ENCODE data around the gene ANGPTL2.

The ANGPTL2 gene

DNA sequence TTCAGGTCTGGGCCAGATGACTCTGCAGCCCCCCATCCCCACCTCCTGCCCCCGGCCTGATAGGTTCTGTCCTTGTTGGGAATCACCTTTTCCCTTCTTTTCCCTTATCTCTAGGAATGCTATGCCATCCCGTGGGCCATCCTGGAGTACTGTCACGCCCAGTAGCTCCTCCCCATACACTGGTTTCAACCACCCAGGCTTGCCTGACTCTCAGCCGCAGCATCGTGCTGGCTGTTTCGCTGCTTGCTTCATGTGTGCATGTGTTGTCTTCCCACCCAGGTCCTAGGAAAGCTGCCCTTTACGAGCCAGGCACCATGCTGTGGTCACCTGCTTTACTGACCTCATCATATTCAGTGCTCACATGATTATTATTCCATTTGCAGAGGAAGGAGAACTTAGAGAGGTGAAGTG lies 71.8 kb downstream of the ANGPTL2 start:
- no peak for DNase-seq (ENCODE audit: low read depth in 2 of 2)

DNA sequence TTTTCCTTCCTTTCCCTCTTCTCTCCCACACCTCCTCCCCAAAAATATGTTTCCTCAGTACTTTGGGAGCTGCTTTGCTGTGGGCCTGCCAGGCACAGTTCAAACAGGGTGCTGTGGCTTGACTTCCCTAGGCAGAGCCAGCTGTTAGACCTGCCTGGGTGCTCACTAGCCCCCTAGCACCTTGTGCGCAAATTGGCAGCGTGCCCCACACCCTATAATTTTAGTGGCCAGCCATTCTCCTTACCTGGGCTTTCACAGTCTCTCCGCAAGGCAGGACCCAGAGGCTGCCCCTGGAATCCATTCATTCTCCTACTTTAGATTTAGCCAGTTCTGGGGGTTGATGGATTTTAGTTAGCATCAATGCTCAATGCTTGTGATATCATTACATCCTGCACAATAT lies 72.3 kb downstream of the ANGPTL2 start:
- no peak for DNase-seq (ENCODE audit: low read depth in 2 of 2)

DNA sequence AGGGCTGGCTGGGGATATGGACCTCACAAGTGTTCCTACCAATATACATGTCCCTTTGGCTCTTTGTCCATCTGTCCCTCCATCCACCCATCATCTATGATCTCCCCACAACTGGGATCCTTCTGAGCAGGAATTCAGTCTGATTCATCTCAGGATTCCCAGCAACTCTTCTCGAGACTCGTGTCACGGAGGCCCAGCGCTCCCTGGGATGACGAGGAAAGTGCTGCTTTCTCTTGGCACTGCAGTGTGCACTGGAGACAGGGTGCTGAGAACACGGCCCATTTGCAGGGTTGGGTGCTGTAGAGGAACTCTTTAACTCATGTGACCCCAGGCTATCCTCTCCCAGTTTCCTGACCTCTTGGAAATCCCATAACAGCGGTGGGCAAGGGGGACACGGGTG lies 72.9 kb downstream of the ANGPTL2 start:
- DNase-seq (ENCODE audit: low read depth in 2 of 2), result no peak

- no peak for DNase-seq (ENCODE audit: low read depth in 2 of 2)
These were observed 73.4 kb downstream of the ANGPTL2 start for GRCh38 chr9:127049044-127049443.

GRCh38 chr9:127047971-127048370 lies 74.5 kb downstream of the ANGPTL2 start:
- DNase-seq (ENCODE audit: low read depth in 2 of 2), result no peak

DNA sequence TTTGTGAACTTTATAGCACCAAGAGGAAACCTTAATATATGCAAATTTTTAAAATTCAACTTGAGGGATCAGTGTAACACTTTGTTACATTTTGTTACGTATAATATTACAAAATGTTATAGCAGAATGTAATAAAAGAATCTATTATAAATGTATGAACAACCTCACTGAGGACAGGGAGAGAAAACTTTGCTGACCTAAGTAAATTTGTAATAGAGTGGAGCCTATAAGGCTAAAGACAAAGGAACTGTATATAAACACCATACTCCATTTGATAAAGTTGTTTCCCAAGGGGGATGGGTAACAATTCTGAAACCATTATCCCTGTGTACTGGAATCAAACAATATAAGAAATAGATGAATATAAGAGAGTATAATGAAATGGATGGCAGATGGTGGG lies 77.3 kb downstream of the ANGPTL2 start:
- DNase-seq (ENCODE audit: low read depth in 2 of 2), result no peak

DNA sequence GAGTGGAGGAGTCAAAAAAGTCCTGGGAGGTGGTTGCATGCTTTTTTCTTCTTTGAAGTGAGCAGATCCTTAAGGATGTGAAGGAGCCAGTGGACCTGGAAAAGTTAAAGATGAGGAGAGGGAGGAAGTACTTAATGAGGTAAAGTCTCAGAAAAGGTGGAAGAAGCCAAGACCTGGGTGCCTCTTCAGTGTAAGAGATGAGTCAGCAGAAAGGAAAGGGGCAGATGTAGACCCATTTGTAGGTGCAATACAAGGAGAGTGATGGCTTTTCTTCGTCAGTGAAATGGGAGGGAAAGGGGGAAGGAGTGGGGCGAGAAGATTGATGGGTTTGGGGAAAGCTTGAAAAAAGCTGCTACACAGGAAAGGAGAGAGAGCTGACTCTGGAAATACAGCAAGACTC lies 82.9 kb downstream of the ANGPTL2 start:
- no peak for DNase-seq (ENCODE audit: low read depth in 2 of 2)

DNA sequence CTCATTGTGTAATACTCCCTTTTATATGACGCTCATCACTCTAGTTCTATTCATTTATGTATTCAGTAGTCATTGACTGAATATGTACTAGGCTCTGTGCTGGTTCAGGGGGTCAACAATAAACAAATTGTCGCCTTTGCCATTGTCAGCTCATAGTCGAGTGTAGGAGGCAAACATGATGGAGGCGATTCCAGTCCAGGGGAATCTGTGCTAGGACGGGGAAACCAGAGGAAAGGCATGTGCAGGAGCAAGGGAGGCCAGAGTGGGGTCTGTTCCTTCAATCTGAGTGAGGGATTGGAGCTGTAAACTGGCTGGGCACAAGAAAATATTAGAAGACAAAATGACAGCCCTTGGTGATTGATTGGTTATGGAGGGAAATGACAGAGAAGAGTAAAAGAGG lies 83.9 kb downstream of the ANGPTL2 start:
- DNase-seq (ENCODE audit: low read depth in 2 of 2), result no peak
